Fibroblast of lung (primary cell): ENCODE results near the gene KDR. TPM values are rescaled to one million over a fixed set of nuclear protein-coding genes. Genes with fewer than 3 reads are reported as not detected.

Experiments
- DNase-seq, 2 donors: peaks; one replicate each; pipeline versions ENCODE4 v3.0.0 to v3.0.0-alpha.2; 2010; ENCODE audit warnings: low read depth in 2 of 2
- H2AFZ ChIP-seq: 2 replicates; pipeline ENCODE4 v1.5.1; 2012; ENCODE audit warnings: low read length, control low read depth, inconsistent platforms
- H3K27ac ChIP-seq: 2 replicates; pipeline ENCODE4 v1.5.1; 2011; ENCODE audit warnings: low read length, control low read depth; ENCODE audit not compliant: insufficient read depth
- H3K27me3 ChIP-seq: 2 replicates; pipeline ENCODE4 v1.5.1; 2011; ENCODE audit warnings: mild to moderate bottlenecking, low read length; ENCODE audit not compliant: control insufficient read depth, insufficient read depth
- H3K36me3 ChIP-seq: 2 replicates; pipeline ENCODE4 v1.5.1; 2011; ENCODE audit warnings: low read length; ENCODE audit not compliant: control insufficient read depth, insufficient read depth
- H3K4me1 ChIP-seq: 2 replicates; pipeline ENCODE4 v1.5.1; 2011; ENCODE audit warnings: low read length; ENCODE audit not compliant: control insufficient read depth, insufficient read depth; ENCODE audit errors: extremely low read depth
- H3K4me2 ChIP-seq: 2 replicates; pipeline ENCODE4 v1.5.1; 2011; ENCODE audit warnings: low read length, control low read depth; ENCODE audit not compliant: insufficient read depth; ENCODE audit errors: extremely low read depth
- H3K4me3 ChIP-seq, 4 experiments: fragments of 200-600 bp in 1 of 4; sonication (generic) in 1 of 4; replicated peaks in 1 of 4; 2 replicates each; pipeline ENCODE4 v1.5.1; 2011 to 2016; ENCODE audit warnings: low read length in 4 of 4, low read depth in 3 of 4, mild to moderate bottlenecking in 3 of 4, control low read depth in 2 of 4, inconsistent platforms in 1 of 4, mixed read lengths in 1 of 4; ENCODE audit not compliant: insufficient read depth in 1 of 4; ENCODE audit errors: control extremely low read depth in 1 of 4
- H3K79me2 ChIP-seq: 2 replicates; pipeline ENCODE4 v1.5.1; 2012; ENCODE audit warnings: mild to moderate bottlenecking, low read length, inconsistent platforms; ENCODE audit not compliant: control insufficient read depth, insufficient read depth
- H3K9ac ChIP-seq: 2 replicates; pipeline ENCODE4 v1.5.1; 2011; ENCODE audit warnings: mild to moderate bottlenecking, low read length, control low read depth; ENCODE audit not compliant: insufficient read depth
- H3K9me3 ChIP-seq: 2 replicates; pipeline ENCODE4 v1.5.1; 2012; ENCODE audit warnings: low read depth, low read length; ENCODE audit not compliant: control insufficient read depth, insufficient read depth
- H4K20me1 ChIP-seq: 2 replicates; pipeline ENCODE4 v1.5.1; 2011; ENCODE audit warnings: low read length; ENCODE audit not compliant: control insufficient read depth, insufficient read depth; ENCODE audit errors: extremely low read depth
- EZH2 ChIP-seq: IDR thresholded peaks from 2 replicates; pipeline ENCODE4 v1.5.1; 2012; ENCODE audit warnings: low read length, control low read depth, mild to moderate bottlenecking; ENCODE audit errors: missing control alignments
- polyA plus RNA-seq, 2 donors: library from polyadenylated mRNA; depleted of rRNA in 1 of 2; stranded (reverse) in 1 of 2; unstranded in 1 of 2; fragments of >200 nt; gene quantifications; 2 replicates each; pipeline ENCODE4 v1.2.1, GENCODE V29; 2011 to 2012; ENCODE audit warnings: missing spikeins in 1 of 2
- total RNA-seq: library from RNA; depleted of rRNA; stranded (reverse); fragments of >200 nt; gene quantifications from 2 replicates; pipeline ENCODE4 v1.2.1, GENCODE V29; 2014
- TF ChIP-seq, protein P1 (sequence below), 2 donors: IDR thresholded peaks in 1 of 2; conservative IDR thresholded peaks in 1 of 2; 1 replicate in 1 of 2; 2 replicates in 1 of 2; pipeline ENCODE4 v1.5.1; 2011 to 2012; ENCODE audit warnings: low read length in 2 of 2, control low read depth in 1 of 2, inconsistent platforms in 1 of 2, low read depth in 1 of 2, mild to moderate bottlenecking in 1 of 2

Gene KDR
- total and polyA plus RNA-seq, 2 donors (not counting 1 experiment from before 2014, with no cell fraction given), result 0.05 TPM; not detected in 1

GRCh38 chr4:55096619-55097018, 28.8 kb downstream of the KDR start:
- no peak overlapping the region for H3K9ac ChIP-seq
- no peaks in the 10 kb centered on the region for H3K4me1 ChIP-seq
- no peaks in the 10 kb centered on the region for H3K27me3 ChIP-seq
- H3K4me2 ChIP-seq, result no peak overlapping the region
- no peaks in the 10 kb centered on the region for H4K20me1 ChIP-seq
- no peak overlapping the region for H3K4me3 ChIP-seq
- no peaks in the 10 kb centered on the region for H3K9me3 ChIP-seq
- H3K27ac ChIP-seq, result no peak overlapping the region
- no peaks in the 10 kb centered on the region for H3K79me2 ChIP-seq
- no peaks in the 10 kb centered on the region for H3K36me3 ChIP-seq
- no peak overlapping the region for H2AFZ ChIP-seq
- TF ChIP-seq, protein P1, sequence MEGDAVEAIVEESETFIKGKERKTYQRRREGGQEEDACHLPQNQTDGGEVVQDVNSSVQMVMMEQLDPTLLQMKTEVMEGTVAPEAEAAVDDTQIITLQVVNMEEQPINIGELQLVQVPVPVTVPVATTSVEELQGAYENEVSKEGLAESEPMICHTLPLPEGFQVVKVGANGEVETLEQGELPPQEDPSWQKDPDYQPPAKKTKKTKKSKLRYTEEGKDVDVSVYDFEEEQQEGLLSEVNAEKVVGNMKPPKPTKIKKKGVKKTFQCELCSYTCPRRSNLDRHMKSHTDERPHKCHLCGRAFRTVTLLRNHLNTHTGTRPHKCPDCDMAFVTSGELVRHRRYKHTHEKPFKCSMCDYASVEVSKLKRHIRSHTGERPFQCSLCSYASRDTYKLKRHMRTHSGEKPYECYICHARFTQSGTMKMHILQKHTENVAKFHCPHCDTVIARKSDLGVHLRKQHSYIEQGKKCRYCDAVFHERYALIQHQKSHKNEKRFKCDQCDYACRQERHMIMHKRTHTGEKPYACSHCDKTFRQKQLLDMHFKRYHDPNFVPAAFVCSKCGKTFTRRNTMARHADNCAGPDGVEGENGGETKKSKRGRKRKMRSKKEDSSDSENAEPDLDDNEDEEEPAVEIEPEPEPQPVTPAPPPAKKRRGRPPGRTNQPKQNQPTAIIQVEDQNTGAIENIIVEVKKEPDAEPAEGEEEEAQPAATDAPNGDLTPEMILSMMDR (conservative IDR thresholded peaks at IDR 0.05 in 1 of 2, IDR thresholded peaks at IDR 0.05 in 1 of 2; ENCODE audit: low read depth in 1 of 2, low read length in 2 of 2), result no peak
- no peak for TF ChIP-seq EZH2
- DNase-seq, result no peak

DNA sequence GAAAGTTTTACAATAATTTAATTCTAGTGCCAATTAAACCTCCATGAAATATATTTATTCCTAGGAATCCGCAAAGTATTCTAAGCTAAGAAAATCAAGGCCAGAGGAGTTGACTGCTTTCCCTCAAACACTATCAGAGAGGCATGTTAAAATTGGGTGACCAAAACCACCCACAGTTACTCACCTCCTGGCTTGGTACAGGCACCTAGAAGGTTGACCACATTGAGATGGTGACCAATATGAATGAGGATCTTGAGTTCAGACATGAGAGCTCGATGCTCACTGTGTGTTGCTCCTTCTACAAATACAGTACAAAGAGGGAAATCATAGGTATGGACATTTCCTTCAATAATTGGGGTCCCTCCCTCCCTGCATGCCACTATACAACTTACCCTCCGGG, 29.4 kb downstream of the KDR start:
- Histone ChIP-seq H3K9me3 (no peaks in the 10 kb centered on the region), H3K4me1 (no peaks in the 10 kb centered on the region), H3K9ac (no peak overlapping the region), H3K4me2 (no peak overlapping the region), H3K27ac (no peak overlapping the region), H3K36me3 (no peaks in the 10 kb centered on the region), H2AFZ (no peak overlapping the region), H3K27me3 (no peaks in the 10 kb centered on the region), H4K20me1 (no peaks in the 10 kb centered on the region), H3K4me3 (no peak overlapping the region), H3K79me2 (no peaks in the 10 kb centered on the region)
- TF ChIP-seq EZH2, result no peak
- TF ChIP-seq, protein P1 (conservative IDR thresholded peaks at IDR 0.05 in 1 of 2, IDR thresholded peaks at IDR 0.05 in 1 of 2; ENCODE audit: low read depth in 1 of 2, low read length in 2 of 2), result no peak
- DNase-seq, result no peak

GRCh38 chr4:55092504-55092903, 32.9 kb downstream of the KDR start:
- Histone ChIP-seq H3K4me3 (no peak overlapping the region), H3K79me2 (no peaks in the 10 kb centered on the region), H3K9ac (no peak overlapping the region), H3K4me1 (no peaks in the 10 kb centered on the region), H4K20me1 (no peaks in the 10 kb centered on the region), H3K27ac (no peak overlapping the region), H3K9me3 (no peaks in the 10 kb centered on the region), H2AFZ (no peak overlapping the region), H3K27me3 (no peaks in the 10 kb centered on the region), H3K4me2 (no peak overlapping the region), H3K36me3 (no peaks in the 10 kb centered on the region)
- DNase-seq, result no peak
- TF ChIP-seq, protein P1 (conservative IDR thresholded peaks at IDR 0.05 in 1 of 2, IDR thresholded peaks at IDR 0.05 in 1 of 2; ENCODE audit: low read depth in 1 of 2, low read length in 2 of 2), result no peak
- no peak for TF ChIP-seq EZH2
